ENCODE data around the gene SLC25A39. TPM values are rescaled to one million over a fixed set of nuclear protein-coding genes. Genes with fewer than 3 reads are reported as not detected.

Gene SLC25A39
- total and polyA plus RNA-seq, 5 donors: 56.7 to 73.0 (median 68.2) TPM

DNA sequence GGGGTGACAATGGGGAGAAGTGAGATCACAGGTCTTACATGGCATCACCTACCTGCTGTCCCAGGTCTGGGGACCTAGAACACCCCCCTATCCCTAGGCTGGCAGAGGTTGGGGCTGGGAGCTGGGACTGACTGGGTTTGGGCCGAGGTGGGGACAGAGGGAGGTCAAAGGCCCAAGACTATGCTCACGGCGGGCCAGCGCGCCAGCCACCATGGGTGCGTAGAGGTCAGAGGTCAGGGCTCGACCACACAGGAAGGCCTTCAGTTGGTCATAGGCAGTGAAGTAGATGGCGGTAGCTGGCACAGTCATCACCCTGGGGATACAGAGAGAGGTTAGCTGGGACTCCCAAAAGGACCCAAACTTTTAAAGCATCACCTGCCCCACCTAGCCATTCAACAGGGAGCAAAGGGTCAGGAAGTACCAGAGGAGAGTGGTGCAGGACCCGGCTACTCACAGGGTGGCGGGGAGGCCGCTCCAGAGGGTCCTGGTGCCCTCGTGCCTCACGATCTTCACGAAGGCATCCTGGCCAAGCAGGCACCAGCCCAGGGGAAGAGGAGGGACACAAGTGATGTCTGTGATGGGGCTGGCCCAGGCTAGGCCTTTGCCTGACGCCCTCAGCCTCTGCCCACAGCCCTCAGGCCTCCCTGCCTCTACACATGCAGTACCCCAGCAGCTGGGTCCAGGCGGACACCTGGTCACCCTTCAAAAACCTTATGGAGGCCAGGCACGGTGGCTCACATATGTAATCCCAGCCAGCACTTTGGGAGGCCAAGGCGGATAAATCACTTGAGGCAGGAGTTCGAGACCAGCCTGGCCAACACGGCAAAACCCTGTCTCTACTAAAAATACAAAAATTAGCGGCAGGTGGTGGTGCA is 3.1 kb downstream of the SLC25A39 start:
- H3K9me3 ChIP-seq (ENCODE audit: control insufficient read depth, low read length): no peaks in the 10 kb centered on the region
- no peak for ATAC-seq
- intact Hi-C loops (cut with DNase I): loop anchor here in 1 of 4 donors (5.0 kb wide), 1 partner anchor 99 kb away; no protein-coding TSS in a partner anchor
- H3K4me1 ChIP-seq (ENCODE audit: control insufficient read depth, insufficient read depth, low read length): no peaks in the 10 kb centered on the region
- DNase-seq: peak in 1 of 3 donors; percentile 60
- no peak overlapping the region for H3K27ac ChIP-seq (ENCODE audit: low read length)
- 92% methylated on average over 21 of the region's 21 CpGs for WGBS
- H3K4me3 ChIP-seq (ENCODE audit: low read length): no peak overlapping the region
- H3K27me3 ChIP-seq (ENCODE audit: control insufficient read depth, insufficient read depth): no peaks in the 10 kb centered on the region

DNA sequence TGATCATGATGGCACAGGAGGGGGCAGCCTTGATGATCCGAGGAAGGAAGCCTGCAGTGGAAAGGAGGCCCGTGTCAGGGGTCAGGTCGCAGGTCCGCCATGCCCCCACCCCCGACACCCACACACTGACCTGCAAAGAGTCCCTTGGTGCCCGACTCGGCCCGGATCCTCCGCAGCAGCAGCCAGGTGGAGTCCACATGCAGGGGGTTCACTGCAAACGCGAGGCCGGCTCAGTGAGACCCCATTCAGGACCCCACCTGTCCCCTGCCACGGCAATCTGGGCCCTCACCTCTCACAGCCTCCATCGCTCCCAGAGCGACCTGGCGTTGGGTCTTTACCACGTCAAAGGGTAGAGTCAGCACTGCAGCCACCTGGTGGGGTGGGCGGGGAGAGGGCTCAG is 4.6 kb downstream of the SLC25A39 start:
- no peak for ATAC-seq
- H3K9me3 ChIP-seq (ENCODE audit: control insufficient read depth, low read length): no peaks in the 10 kb centered on the region
- WGBS: 86% methylated on average over 18 of the region's 18 CpGs
- no peaks in the 10 kb centered on the region for H3K27me3 ChIP-seq (ENCODE audit: control insufficient read depth, insufficient read depth)
- H3K27ac ChIP-seq (ENCODE audit: low read length): no peak overlapping the region
- intact Hi-C loops (cut with DNase I): loop anchor here in 1 of 4 donors (5.0 kb wide), 1 partner anchor 98 kb away; no protein-coding TSS in a partner anchor
- peak in 1 of 3 donors; percentile 46 for DNase-seq
- H3K4me1 ChIP-seq (ENCODE audit: control insufficient read depth, insufficient read depth, low read length): no peaks in the 10 kb centered on the region
- H3K4me3 ChIP-seq (ENCODE audit: low read length): no peak overlapping the region

DNA sequence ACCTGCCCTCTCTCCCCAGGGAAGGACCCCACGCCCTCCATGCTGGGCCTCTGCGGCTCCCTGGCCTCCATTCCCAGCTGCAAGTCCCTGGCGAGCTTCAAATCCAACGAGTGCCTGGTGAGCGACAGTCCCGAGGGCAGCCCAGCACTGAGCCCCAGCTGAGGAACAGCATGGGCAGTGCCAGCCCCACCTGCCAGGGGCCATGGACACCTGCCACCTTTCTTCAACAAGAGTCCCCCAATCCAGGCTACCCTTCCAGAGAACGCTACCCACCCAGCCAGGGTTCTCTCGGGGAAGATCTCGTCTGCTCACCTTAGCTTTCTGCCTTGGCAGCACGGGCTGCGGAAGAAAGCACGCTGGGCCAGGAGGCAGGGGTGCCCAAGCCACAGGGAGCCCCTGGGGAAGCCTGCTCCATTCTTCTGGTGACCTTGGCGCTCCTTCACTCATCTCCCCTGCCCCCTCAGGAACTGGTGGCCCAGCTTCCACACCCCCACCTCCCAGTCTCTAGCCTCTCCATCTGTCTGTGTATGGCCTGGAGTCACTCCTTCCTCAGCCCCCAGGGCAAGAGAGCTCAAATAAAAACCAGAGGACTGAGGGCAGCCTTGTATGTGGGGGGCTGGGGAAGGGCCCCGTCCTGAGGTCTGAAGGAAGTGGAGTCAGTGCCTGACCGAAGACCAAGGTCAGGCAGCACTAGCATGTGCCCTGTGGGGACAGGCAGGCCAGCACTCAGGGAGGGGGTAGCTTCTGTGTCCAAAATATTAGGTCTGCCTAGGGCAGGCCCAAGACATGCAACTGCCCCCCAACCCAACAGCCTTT is 6.3 kb downstream of the SLC25A39 start:
- H3K4me3 ChIP-seq (ENCODE audit: low read length): no peak overlapping the region
- intact Hi-C loops (cut with DNase I): no loop called here
- DNase-seq (peak in 1 of 3 donors; percentile 42), ATAC-seq (peak in 1 of 2 donors; percentile 6)
- no peak overlapping the region for H3K27ac ChIP-seq (ENCODE audit: low read length)
- 77% methylated on average over 15 of the region's 15 CpGs for WGBS
- no peaks in the 10 kb centered on the region for H3K9me3 ChIP-seq (ENCODE audit: control insufficient read depth, low read length)
- H3K4me1 ChIP-seq (ENCODE audit: control insufficient read depth, insufficient read depth, low read length): no peaks in the 10 kb centered on the region
- H3K27me3 ChIP-seq (ENCODE audit: control insufficient read depth, insufficient read depth): no peaks in the 10 kb centered on the region

DNA sequence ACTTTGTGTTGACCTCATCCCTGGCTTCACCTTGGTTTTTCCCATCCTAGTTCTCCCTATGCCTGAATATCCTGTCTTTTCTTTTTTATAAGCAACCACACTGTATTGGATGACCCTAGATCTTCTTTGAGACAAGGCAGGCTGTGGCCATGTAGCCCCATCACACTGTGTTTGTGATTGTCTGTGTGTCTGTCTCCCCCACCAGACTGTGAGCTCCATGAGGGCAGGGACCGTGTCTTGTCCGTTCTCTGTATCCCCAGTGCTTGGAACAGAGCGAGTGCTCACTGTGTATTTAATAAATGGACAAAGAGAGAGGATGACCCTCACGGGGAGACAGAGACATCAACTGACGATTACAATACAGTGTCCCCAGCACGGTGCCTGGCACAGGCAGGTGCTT is 7.1 kb downstream of the SLC25A39 start:
- no peaks in the 10 kb centered on the region for H3K27me3 ChIP-seq (ENCODE audit: control insufficient read depth, insufficient read depth)
- 80% methylated on average over 6 of the region's 6 CpGs for WGBS
- ATAC-seq: no peak

DNA sequence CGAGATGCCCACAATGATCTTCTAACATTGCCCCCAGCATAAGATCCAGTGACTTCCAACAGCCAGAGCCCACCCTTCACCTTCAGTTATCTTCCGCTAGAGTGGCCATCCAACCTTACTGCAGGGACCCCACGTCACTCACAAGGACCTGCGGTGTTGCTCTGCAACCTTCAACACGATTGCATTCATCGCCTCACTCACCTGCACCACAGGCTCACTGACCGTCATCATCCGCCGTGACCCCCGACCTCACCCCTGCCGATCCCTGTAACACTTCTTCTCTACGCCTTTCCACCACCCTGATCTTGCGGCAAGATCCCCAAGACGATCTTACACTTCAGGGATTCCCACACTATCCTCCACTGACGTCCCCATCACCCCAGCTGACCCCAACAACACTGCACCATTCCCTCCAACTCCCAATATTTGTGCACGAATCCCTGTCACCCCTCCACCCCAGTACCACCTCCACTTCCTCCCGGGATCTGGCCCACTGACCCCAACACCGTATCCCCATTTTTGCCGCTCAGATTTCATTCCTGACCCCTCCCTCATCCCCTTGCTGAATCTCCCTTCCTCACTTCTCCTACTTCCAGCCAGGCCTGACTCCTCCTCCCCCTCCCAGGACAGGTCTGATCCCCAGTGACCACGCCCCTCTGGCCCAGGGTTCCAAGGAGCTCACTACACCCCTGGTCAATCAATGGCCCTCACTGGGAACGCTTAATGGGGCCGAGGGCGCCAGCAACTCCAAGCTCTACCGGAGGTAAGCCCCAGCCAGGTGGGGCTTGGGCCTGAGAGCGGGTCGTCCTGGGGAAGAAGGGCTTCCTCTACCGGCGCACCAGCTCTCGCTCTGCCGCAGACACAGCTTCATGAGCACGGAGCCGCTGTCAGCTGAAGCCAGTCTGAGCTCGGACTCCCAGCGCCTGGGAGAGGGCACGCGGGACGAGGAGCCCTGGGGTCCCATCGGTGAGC is 8.6 kb downstream of the SLC25A39 start:
- ATAC-seq (no peak), DNase-seq (peak in 1 of 3 donors; percentile 52)
- Histone ChIP-seq H3K4me3 (ENCODE audit: low read length) (no peak overlapping the region), H3K4me1 (ENCODE audit: control insufficient read depth, insufficient read depth, low read length) (no peaks in the 10 kb centered on the region), H3K9me3 (ENCODE audit: control insufficient read depth, low read length) (no peaks in the 10 kb centered on the region), H3K27me3 (ENCODE audit: control insufficient read depth, insufficient read depth) (no peaks in the 10 kb centered on the region), H3K27ac (ENCODE audit: low read length) (no peak overlapping the region)
- intact Hi-C loops (cut with DNase I): no loop called here
- 7% methylated on average over 38 of the region's 38 CpGs for WGBS

More for the DNA sequence above, 7.1 kb downstream of the SLC25A39 start:
- peak in 1 of 3 donors; percentile 7 for DNase-seq
- H3K4me1 ChIP-seq (ENCODE audit: control insufficient read depth, insufficient read depth, low read length): no peaks in the 10 kb centered on the region
- no peak overlapping the region for H3K27ac ChIP-seq (ENCODE audit: low read length)
- no peak overlapping the region for H3K4me3 ChIP-seq (ENCODE audit: low read length)
- H3K9me3 ChIP-seq (ENCODE audit: control insufficient read depth, low read length): no peaks in the 10 kb centered on the region
- intact Hi-C loops (cut with DNase I): no loop called here

DNA sequence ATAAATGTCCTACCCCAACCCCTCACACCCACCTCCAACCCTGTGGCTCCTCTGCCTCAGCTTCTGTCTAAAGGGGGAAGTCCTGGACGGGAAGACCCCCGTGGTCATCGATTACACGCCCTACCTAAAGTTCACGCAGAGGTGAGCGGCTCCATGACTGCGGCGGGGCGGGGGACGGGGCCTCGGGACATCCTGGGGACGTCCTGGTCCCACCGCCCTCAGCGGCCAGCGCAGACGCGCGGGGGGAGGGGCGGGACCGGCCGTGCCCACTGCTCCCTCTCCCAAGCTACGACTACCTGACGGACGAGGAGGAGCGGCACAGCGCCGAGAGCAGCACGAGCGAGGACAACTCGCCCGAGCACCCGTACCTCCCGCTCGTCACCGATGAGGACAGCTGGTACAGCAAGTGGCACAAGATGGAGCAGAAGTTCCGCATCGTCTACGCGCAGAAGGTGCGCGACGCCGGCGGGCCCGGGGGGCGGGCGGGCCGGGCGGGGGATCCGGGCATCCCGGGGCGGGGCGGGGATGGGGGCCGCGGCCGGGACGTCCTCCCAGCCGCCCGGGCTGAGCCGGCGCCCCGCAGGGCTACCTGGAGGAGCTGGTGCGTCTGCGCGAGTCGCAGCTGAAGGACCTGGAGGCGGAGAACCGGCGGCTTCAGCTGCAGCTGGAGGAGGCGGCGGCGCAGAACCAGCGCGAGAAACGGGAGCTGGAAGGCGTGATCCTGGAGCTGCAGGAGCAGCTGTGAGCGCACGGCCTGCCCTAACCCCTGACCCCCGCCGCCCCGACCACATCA is 9.6 kb downstream of the SLC25A39 start:
- H3K27me3 ChIP-seq (ENCODE audit: control insufficient read depth, insufficient read depth): no peaks in the 10 kb centered on the region
- WGBS: 1% methylated on average over 81 of the region's 81 CpGs
- H3K27ac ChIP-seq (ENCODE audit: low read length): no peak overlapping the region
- DNase-seq: no peak
- no peak for ATAC-seq
- H3K4me3 ChIP-seq (ENCODE audit: low read length): peak overlapping the region; percentile 37
- H3K4me1 ChIP-seq (ENCODE audit: control insufficient read depth, insufficient read depth, low read length): no peaks in the 10 kb centered on the region
- intact Hi-C loops (cut with DNase I): no loop called here
- no peaks in the 10 kb centered on the region for H3K9me3 ChIP-seq (ENCODE audit: control insufficient read depth, low read length)

DNA sequence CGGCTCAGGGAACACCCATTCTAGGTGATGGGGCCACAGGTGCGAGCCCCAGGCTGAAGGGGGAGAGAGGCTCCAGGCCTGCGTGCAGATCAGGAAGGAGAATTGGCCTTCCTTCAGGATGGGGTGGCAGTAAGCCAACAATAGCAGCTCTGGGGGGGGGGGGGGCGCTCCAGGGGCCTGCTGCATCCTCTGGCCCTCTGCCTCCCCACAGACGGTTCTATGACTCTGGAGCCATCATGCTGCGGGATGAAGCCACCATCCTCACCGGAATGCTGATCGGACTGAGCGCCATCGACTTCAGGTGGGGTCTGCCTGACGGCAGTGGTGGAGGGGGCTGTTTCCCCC is 10.1 kb downstream of the SLC25A39 start:
- H3K9me3 ChIP-seq (ENCODE audit: control insufficient read depth, low read length): no peaks in the 10 kb centered on the region
- no peak for ATAC-seq
- intact Hi-C loops (cut with DNase I): no loop called here
- DNase-seq: no peak
- no peak overlapping the region for H3K4me3 ChIP-seq (ENCODE audit: low read length)
- H3K4me1 ChIP-seq (ENCODE audit: control insufficient read depth, insufficient read depth, low read length): no peaks in the 10 kb centered on the region
- 31% methylated on average over 11 of the region's 11 CpGs for WGBS
- H3K27me3 ChIP-seq (ENCODE audit: control insufficient read depth, insufficient read depth): no peaks in the 10 kb centered on the region
- H3K27ac ChIP-seq (ENCODE audit: low read length): no peak overlapping the region

DNA sequence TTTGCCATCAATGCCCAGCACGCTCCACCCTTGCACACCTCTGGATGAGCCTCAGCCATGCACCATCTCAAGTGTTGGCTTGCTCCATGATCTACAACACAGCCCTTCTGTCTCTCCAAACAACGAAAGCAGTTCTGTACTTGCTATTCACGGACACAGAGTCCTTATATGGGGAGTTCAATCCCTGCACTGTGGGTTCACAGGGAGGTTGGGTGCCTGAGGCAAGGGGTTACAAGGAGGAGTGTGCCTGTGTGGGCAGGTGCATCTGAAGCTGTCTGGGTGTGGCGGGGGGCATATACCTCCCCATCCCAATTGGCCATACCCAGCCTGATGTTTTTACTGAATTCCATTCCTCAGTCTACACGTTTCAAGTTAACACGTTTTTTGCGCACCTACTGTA is 10.6 kb downstream of the SLC25A39 start:
- Histone ChIP-seq H3K27ac (ENCODE audit: low read length) (no peak overlapping the region), H3K9me3 (ENCODE audit: control insufficient read depth, low read length) (no peaks in the 10 kb centered on the region), H3K4me1 (ENCODE audit: control insufficient read depth, insufficient read depth, low read length) (no peaks in the 10 kb centered on the region), H3K4me3 (ENCODE audit: low read length) (no peak overlapping the region), H3K27me3 (ENCODE audit: control insufficient read depth, insufficient read depth) (no peaks in the 10 kb centered on the region)
- no peak for DNase-seq
- intact Hi-C loops (cut with DNase I): no loop called here
- 76% methylated on average over 7 of the region's 7 CpGs for WGBS
- ATAC-seq: no peak

DNA sequence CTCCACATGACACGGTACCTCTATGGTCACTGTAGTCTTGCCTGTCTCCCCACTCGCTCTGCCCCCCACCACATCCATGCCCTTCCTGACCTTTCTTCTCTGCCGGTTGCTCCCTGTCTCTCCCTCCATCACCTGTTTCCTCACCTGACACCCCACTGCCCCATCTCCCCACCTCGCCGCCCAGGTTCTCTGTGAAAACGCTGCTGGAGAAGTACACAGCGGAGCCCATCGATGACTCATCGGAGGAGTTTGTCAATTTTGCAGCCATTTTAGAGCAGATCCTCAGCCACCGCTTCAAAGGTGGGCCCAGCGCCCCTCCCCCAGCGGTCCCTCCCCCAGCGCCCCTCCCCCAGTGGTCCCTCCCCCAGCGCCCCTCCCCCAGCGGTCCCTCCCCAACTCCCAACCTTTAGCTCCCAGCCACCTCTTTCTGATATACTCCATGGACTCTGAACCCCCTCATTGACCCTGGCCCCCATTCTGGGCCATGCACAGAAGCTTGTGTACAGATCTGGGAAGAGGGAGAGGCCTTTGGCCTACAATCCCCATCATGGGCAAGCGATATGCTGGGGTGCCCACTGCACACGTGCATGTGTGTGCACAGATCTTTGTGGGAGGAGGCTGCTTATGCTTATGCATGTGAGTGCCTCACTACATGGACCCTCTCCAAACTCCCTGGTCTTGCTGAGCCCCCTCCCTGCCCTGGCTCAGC is 12.1 kb downstream of the SLC25A39 start:
- Histone ChIP-seq H3K27me3 (ENCODE audit: control insufficient read depth, insufficient read depth) (no peaks in the 10 kb centered on the region), H3K27ac (ENCODE audit: low read length) (no peak overlapping the region), H3K4me1 (ENCODE audit: control insufficient read depth, insufficient read depth, low read length) (no peaks in the 10 kb centered on the region), H3K4me3 (ENCODE audit: low read length) (no peak overlapping the region), H3K9me3 (ENCODE audit: control insufficient read depth, low read length) (no peaks in the 10 kb centered on the region)
- DNase-seq: no peak
- WGBS: 66% methylated on average over 16 of the region's 17 CpGs
- ATAC-seq: no peak
- intact Hi-C loops (cut with DNase I): no loop called here
